ENCODE results near the gene PAX5.

The PAX5 gene

DNA sequence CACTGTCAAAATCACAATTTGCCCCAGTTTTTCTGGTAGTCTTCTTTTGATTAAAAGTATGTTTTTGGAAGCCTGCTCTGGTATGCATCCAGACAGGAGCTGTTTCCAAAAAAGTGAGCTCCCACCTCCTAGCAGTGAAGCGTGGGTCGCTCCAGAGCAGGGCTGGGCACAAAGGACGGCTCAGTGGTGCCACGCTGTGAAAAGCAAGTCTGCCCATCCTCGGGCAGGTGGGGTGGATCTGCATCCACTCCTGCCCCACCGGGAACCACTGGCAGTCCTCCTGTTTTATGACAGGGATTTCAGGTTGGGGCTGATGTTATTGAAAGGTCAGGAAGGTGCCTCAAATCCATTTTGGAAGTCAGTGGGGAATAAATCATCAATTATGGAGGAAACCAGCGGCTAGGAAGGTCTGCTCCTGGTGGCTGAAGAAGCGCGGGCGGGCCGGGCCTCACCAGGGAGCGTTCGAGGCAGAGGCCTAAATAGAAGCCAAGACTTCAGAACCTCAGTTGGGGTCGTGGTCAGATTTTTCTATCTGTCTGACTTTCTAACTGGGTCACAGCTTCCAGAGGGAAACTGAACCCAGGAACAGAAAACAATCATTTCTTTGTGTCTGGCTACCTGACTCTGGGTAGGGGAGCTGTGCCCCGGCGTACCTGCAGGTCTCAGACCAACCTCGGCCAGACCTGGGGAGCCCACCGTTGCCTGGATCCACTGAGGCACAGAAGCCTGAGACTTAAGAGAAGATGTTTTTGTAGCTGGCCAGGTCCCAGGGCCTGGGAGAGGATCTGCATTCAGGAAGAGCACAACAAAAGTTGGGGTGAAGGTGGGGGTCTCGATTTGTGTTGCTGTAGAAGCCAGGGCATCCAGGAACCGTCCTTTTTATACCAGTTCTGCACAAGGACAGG, 168.1 kb downstream of the PAX5 start:
- in situ Hi-C loops (cut with MboI; ENCODE audit: low sequenced_read_pairs) = no loop called here

DNA sequence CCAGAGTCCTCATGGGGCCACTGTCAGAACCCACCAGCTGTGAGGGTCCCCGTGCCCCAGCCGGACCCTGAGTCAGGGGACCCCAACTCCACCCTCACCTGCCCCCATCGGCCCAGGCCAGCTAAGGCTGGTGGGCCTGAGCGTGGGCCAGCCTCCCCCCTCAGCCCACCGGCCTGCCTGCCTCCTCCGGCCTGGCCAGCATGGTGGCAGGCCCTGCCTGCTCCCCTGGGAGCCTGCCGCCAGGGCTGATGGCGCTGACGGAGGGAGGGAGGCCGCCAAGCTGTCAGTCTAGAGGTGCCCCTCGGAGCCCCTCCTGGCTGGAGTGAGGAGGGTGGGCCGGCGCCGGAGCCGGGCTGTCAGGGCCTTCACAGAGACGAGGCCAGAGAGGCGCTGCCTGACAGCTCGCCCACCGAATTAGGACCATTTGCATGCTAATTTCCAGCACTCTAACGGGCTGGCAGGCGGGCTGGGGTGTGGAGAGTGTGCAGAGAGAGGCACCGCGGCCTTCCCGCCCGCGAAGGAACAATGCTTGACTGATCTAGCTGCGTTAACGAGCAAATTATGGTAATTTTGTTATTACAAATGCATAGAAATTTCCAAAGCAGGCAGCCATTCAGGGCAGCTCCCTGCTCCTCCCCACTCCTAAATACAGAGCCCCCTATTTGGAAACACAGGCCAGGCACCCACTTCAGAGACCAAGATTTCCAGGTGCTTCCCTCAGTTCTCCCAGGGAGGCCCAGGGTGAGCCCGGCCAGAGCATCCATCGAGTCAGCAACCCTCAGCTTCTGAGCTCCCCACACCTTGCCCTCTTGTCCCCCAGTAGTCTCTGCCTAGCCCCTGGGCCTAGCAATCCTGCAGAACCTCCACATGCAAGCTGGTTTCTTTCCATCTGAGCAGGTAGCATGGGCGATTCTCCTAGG, 169.3 kb downstream of the PAX5 start:
- in situ Hi-C loops (cut with MboI; ENCODE audit: low sequenced_read_pairs) = no loop called here

- in situ Hi-C loops (cut with MboI; ENCODE audit: low sequenced_read_pairs) = no loop called here
Measured at GRCh38 chr9:36862206-36863145, 171.6 kb downstream of the PAX5 start.

DNA sequence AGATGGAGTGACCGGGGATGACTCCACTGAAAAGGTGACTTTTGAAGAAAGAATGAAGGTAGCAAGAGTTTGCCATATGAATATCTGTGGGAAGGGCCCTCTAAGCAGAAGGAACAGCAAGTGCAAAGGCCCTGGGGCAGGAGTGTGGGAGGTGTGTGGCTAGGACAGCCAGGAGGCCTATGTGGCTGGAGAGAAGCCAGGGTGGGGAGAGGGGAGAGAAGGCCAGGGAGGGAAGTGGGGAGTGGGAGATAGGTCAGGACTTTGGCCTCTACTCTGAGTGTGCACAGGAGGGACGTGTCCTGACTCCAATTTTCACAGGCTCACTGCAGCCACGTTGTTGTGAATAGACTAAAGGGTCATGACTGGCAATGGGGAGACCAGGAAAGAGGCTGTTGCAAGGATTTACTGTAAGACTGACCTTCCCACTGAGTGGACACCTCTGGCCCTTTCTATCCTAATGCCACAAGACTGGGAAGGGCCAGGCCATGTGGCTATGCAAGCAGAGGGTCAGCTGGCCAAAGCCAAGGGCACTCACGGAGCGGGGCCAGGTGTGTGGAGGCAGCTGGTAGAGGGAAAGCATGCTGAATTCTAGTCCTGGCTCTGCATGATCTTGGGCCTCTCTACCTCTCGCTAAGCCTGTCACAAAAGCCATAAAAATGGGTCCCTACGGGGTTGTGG, 172.4 kb downstream of the PAX5 start:
- in situ Hi-C loops (cut with MboI; ENCODE audit: low sequenced_read_pairs) = no loop called here

DNA sequence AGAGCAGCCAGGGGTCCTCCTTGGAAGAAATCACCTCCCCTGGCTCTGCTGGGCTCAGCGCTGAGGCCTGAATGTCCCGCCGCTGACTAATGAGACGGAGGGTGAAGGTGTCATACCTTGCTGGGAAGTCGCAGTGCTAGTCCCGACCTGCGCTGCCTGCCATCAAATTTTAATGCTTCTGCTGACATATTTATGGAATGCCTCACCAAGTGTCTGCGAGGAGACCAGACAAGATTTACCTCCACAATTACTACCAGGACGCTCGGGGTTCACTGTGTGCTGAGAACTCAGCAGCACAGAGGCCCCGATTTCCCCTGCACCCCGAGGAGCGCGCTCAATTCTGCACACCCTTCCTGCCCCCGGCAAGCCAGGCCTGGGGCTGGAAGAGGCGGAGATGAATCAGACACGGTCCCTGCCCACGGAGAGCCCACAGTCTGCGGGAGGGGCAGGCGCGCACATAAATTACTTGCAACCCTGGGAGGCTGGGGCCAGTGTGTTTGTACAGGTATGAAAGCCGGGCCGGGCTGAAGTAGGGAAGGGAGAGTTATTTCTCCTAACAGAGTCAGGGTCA, 175.2 kb downstream of the PAX5 start:
- in situ Hi-C loops (cut with MboI; ENCODE audit: low sequenced_read_pairs) = no loop called here

GRCh38 chr9:36855448-36856315, 178.4 kb downstream of the PAX5 start:
- in situ Hi-C loops (cut with MboI; ENCODE audit: low sequenced_read_pairs) = no loop called here

DNA sequence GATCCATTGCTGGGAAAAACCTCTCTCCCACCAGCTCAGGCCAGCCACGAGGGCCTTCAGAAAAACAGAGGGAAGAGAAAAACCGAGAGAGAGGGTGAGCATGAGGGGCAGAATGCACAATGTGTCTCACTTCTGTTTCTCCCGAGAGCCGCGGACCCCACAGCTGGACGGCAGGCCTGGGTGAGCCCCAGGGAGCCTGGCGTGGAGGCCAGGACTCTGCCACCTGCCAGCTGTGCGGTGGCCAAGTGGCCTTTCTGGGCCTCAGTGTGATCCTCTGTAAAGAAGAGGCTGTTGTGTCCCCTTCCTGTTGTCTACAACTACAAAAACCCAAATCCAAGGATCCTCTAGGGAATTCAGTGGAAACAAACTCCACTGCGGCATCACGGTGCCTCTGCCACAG, 179.3 kb downstream of the PAX5 start:
- in situ Hi-C loops (cut with MboI; ENCODE audit: low sequenced_read_pairs) = no loop called here

DNA sequence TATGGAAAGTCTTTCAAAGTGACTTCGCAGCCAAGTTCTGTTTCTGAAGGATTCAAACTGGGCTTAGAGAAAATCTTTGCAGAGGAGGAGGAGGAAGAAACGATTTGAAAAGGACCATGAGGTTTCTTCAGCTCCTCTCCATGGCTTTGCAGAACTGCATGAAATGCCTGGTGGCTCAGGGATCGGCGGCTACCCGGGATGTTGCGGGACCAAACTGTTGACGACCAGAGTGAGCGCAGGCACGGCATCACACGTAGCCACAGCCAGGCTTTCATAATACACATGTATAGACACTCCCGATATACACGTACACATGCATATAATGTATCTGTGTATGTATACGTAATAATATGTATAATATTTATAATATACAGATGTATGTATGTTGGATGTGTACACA, 180.0 kb downstream of the PAX5 start:
- in situ Hi-C loops (cut with MboI; ENCODE audit: low sequenced_read_pairs) = no loop called here

DNA sequence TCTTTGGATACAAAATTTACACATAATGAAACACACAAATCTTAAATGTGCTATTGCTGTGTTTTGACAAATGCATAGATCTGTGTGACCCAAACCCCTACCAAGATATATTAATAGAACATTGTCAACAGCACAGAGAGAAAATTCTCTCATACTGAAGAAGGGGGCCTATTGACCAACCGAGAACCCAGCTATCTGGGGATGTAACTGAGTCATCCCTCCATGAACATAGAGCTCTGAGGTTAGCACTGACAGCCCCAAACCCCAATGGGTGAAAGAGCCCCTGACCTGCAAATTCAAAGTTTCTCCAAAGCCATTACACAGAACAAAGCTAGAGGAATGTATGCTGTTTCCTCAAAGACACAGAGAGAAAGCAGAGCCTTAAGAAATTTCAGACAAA, 180.8 kb downstream of the PAX5 start:
- in situ Hi-C loops (cut with MboI; ENCODE audit: low sequenced_read_pairs) = no loop called here

GRCh38 chr9:36849943-36850342, 184.1 kb downstream of the PAX5 start:
- in situ Hi-C loops (cut with MboI; ENCODE audit: low sequenced_read_pairs) = no loop called here

- in situ Hi-C loops (cut with MboI; ENCODE audit: low sequenced_read_pairs) = no loop called here
Measured at GRCh38 chr9:36848946-36849345, 185.1 kb downstream of the PAX5 start.

DNA sequence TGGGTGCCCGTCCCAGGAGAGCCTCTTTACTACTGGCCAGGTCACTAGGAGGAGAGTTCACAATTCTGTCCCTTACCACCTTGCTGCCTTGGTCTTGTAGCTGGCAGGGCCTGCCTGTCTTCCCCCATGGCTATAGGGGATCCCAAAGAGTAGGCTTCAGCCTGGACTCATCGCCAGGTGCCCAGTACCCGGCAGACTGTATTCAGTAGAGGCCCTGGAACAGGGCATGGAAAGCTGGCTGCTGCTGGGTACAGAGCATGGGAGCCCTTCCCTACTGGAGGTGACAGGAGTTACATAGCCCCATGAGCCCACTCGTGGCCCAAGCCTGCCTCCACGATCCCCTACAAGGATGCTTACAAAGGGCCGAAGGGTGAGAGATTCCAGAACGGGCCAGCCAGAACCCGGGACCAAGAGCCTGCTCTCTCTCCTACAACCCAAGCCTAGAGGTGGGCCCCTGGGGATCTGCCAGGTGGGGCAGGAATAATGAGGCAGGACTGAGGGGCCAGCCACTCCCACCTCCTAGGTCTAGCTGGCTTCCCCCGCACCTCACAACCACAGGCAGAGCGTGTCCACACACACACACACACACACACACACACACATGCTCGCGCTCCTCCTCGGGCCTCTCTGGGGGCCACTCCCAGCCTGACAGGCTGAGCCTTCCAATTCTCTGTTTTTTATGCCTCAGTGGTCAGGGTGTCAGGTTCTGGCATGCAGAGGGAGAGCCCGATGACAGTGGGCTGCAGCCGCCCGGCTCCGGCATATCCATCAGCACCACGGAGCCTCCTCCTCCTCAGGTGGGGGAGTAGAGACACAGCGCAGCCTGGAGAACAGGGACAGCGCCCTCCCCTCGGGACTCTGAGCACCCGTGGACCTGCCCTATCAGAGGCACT, 186.0 kb downstream of the PAX5 start:
- in situ Hi-C loops (cut with MboI; ENCODE audit: low sequenced_read_pairs) = no loop called here

DNA sequence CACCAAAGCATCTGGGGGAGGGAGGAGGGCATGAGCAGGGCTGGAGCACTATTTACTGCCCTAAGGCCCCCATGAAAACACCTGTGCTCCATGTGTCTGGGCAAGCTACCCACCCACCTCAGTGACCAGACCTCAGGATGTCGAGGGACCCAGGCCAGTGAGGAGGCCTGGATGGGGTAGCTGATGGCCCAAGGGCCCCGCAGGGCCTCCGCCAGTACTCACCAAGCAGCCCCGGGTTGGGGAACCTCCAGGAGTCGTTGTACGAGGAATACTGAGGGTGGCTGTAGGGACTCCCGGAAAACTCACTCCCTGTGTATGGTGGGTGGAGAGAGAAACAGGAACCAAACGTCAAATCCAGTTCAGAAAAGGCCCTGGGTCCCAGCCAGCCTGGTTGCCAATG, 187.4 kb downstream of the PAX5 start:
- in situ Hi-C loops (cut with MboI; ENCODE audit: low sequenced_read_pairs) = no loop called here

DNA sequence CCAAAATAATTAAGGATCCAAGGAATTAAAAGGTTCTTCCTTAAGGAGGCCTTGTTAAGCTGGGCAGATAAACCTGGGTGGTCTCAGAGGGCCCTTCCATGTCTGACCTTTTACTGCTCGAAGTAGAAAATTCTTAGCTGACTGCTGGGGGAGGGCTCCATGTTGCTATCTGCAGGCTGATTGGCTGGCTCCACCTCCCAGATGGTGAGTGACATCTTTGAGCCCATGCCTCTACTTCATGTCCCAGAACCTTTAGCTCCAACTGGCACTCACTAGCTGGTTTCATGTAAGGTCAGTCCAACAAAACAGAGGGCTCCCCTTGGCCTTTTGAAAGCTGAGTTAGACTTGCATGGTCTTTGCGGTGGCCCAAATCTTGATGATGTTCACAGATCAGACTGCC, 188.2 kb downstream of the PAX5 start:
- in situ Hi-C loops (cut with MboI; ENCODE audit: low sequenced_read_pairs) = no loop called here

DNA sequence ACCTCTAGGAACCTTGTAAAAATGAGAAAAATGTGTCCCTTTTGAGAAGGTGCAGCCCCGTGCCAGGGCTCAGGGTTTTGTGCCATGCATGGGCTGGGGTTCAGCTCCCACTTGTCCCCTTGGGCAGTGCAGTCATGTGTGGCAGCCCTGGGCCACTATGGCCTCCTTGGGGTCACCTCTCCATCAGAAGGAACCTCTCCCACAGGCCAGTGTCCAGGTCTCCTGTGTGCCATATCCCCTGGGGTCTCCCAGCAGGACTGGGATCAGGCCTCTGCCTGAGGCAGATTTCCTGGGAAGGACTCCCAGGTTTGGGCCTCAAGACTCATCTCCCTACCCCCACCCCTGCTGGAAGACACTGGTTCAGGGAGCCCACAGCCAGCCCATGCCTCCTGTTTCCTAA, 189.1 kb downstream of the PAX5 start:
- in situ Hi-C loops (cut with MboI; ENCODE audit: low sequenced_read_pairs) = no loop called here

DNA sequence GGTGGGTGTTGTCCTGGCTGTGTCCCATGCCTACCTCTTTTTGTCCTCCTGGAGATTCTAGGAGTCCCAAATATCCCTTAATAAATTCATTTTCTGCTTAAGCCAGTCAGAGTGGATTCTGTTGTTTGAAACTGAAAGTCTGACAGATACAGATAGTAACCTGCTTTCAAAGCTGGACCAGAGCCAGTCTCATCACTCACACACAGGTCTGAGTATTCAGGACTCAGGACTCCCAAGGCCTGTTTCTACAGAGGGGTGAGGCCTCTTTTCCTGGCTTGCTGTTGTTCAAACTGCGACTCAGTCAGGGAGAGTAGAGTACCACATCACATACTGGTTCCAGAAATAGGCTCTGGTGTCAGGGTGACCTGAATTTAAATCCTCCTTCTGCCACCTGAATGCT, 190.1 kb downstream of the PAX5 start:
- in situ Hi-C loops (cut with MboI; ENCODE audit: low sequenced_read_pairs) = no loop called here

GRCh38 chr9:36842560-36843530, 191.2 kb downstream of the PAX5 start:
- in situ Hi-C loops (cut with MboI; ENCODE audit: low sequenced_read_pairs) = no loop called here

Data from HL-60/S4 treated with phorbol 12-myristate 13-acetate at 8.2 ng/mL for 4 days and 3 days (cell line).